HG03469 (cell line): ENCODE measurements around the gene KIF25.
"Not testable (repeated sequence)": the region's sequence is repeated elsewhere in the genome, so short reads cannot be mapped to it uniquely, and the experiment has no call there.

Experiments
- ATAC-seq: cut with Tn5 transposase; IDR thresholded peaks from one replicate; pipeline ENCODE4 v1.9.1; 2021; ENCODE audit warnings: mild to moderate bottlenecking, moderate library complexity, moderate number of reproducible peaks; ENCODE audit not compliant: unreplicated experiment

KIF25 gene

DNA sequence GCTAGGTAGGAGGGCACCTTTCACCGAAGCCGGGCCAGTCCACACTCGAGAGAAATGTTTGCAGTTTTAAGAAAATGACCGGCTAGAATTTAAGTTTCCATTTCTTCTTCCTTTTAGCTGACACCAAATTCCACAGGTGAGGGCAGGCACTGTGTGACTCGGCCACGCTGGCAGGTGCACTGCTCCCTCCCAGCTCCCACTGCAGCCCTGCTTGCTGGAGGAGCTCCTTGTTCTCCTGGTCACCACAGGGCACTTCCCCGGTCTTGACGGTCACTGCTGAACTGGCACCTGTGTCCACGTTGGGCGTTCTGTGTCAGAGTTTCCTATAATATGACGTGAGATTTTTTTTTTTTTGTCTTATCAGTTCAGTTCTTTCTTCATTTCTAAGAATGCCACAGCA lies 3.6 kb upstream of the KIF25 start:
- no peak for ATAC-seq

GRCh38 chr6:167995302-167995701 lies 2.2 kb upstream of the KIF25 start:
- ATAC-seq, result no peak

DNA sequence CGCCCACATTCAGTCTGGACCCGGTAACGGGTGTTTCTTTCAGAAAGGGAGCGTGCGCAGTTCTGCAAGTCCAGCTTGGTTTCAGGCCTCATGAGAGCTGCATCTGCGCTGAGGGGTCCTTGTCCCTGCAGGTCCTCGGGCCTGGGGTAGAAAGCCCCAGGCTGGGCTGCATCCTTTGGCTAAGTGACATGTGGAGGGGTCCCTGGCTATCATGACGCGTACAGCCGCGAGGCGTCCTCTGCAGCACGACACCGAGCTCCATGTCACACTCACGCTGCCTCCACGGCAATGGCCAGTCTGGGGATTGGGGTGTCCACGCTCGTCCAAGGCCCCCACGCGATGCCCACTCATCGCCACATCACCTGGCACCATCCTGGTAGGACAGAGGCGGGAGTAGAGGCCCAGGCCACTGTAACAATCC lies 1.7 kb upstream of the KIF25 start:
- no peak for ATAC-seq

- no peak for ATAC-seq
Observed at GRCh38 chr6:167996424-167997199, 859 bp upstream of the KIF25 start.

- no peak for ATAC-seq
Observed at GRCh38 chr6:167998215-167998614, 744 bp downstream of the KIF25 start.

- ATAC-seq, result no peak
Observed at GRCh38 chr6:168000198-168001028, 2.9 kb downstream of the KIF25 start.

DNA sequence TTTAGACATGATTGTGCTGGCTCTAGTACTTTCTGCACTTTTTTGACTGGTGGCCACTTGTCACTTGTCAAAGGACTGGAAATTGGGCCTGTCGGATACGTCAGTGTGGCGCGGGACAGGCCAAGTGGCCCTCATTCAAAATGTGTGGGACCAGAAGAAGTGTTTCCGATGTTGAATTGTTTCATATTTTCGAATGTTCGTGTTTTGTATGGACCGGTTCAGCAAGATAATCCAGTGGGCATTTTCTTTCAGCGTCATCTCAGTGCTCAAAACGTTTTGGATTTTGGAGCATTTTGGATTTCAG lies 3.5 kb downstream of the KIF25 start:
- no peak for ATAC-seq

- ATAC-seq, result not testable (repeated sequence)
Observed at GRCh38 chr6:168001514-168001913, 4.0 kb downstream of the KIF25 start.

GRCh38 chr6:168002804-168003203 lies 5.3 kb downstream of the KIF25 start:
- ATAC-seq, result no peak

DNA sequence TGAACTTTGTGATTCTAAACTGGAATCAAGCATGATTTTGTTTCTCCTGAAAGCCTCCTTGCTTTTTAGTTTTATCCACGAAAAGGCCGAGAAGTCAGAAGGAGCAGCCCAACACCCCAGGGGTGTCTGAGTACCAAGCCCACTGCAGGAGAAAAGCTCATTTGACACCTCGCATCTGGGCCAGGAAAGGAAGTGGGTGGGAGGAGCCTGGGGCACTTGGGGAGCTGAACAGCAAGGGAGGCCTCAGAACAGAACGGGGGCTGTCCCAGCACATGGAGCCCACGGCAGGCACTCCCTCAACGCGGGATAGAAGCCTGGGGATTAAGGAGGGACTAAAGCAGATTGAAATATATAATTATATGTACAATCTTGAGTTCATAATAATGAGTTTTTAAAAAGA lies 6.6 kb downstream of the KIF25 start:
- no peak for ATAC-seq

- ATAC-seq, result no peak
Observed at GRCh38 chr6:168004945-168005344, 7.5 kb downstream of the KIF25 start.

GRCh38 chr6:168005796-168006195 lies 8.3 kb downstream of the KIF25 start:
- no peak for ATAC-seq

- ATAC-seq, result no peak
Observed at GRCh38 chr6:168007592-168008338, 10.3 kb downstream of the KIF25 start.

- no peak for ATAC-seq
Observed at GRCh38 chr6:168009331-168009730, 11.9 kb downstream of the KIF25 start.

GRCh38 chr6:168011291-168011690 lies 13.8 kb downstream of the KIF25 start:
- ATAC-seq, result no peak

GRCh38 chr6:168012431-168013249 lies 15.2 kb downstream of the KIF25 start:
- no peak for ATAC-seq

DNA sequence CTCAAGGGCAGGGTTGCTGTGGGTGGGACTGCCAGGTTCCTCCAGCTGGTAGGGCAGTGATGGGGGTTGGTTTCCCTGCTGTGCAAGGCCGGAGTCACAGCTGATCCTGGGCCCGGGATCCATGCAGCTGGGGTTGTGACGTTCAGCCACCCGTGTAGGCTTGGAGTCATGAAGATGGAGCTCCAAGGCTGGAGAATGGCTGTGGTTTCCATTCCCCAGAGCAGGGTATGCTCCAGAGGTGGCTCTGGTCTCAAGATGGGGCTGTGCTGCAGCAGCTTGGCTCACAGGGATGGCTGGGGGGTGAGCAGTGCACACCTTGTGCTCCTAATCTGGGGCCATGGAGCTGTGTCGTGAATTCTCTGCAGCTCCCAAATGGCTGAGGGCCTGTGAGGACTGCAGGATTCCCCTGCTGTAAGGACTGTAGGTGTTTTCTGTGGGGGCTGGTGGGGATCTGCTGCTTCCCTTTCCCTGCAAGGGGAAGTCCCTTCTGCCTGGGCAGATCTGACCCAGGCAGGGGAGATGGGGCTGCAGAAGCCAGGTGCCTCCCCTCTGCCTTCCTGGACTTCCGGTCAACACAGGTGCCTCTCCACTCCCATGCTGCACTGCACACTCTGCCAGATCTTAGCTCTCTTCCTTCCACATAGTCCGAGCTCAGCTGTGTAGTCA lies 15.9 kb downstream of the KIF25 start:
- ATAC-seq, result no peak

DNA sequence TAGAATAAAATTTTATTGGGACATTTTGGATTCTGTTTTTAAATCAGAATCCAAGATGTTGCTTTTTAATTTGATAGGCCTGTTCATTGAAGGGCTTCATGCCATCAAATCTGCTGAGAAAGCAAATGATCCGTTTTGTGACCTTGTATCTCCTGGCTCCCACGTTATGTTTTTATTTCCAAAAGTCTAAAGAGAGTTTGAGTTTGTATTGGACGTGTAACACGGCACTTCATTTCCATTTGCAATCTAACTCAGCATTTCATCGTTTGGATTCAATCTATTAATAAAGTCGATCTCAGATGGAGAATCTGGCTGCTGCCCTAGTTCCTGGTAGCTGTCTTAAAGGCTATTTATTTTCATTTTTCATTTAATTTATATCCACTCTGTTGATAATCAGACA lies 17.0 kb downstream of the KIF25 start:
- no peak for ATAC-seq

DNA sequence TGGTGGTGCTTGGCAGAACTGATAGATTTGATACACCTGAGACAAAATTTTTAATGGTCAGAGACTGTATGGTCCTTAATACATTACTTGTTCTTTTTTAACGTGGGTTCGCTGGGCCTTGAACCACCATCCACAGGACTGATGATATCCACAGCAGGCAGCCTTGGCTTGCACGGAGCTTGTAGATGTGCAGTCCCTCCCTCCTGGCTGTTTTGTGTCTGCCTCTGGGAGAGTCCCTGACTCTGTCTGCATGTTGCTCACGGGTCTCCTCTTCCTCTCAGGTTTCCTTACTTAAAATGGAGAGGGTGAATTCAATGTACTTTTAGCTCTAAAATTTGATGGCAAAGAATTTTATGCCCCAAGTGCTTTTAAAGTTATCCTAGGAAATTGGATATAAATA lies 17.5 kb downstream of the KIF25 start:
- ATAC-seq, result no peak

DNA sequence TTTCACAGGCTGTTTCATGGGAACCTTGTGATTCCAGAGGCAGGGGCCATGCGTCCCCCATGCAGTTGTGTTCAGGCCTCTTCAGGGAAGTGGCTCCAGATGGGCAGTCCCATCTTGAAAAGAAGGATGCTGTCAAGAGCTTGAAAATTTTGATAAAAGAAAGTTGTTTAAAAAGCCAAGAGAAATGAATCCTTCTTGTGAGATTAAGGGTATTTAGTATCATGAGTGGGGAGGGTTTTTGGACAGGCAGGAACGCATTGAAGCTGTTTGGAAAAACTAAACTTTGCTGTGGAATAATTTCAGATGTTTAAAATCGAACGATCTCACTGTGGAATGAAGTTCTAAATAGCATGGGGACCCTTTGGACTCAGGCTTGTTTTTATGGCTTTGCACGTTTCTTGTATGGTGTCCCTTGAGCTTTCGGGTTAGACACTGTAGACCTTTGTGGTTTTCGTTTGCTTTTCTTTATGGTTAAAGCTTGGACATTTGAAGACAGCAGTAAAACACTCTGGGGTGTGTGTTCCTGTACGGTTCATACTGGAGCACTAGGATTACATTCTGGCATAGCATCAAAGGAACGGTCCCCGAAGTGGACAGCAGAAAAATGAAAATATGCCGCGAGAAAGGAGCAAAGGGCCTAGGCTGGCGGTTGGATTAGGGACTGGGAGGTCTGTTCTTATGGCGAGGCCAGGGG lies 18.2 kb downstream of the KIF25 start:
- no peak for ATAC-seq
